ENCODE data around the gene GARNL3. TPM values are rescaled to one million over a fixed set of nuclear protein-coding genes. Genes with fewer than 3 reads are reported as not detected.

Gene GARNL3
- total RNA-seq, 2 experiments from 2014 or later, result 16.1 to 17.2 TPM

DNA sequence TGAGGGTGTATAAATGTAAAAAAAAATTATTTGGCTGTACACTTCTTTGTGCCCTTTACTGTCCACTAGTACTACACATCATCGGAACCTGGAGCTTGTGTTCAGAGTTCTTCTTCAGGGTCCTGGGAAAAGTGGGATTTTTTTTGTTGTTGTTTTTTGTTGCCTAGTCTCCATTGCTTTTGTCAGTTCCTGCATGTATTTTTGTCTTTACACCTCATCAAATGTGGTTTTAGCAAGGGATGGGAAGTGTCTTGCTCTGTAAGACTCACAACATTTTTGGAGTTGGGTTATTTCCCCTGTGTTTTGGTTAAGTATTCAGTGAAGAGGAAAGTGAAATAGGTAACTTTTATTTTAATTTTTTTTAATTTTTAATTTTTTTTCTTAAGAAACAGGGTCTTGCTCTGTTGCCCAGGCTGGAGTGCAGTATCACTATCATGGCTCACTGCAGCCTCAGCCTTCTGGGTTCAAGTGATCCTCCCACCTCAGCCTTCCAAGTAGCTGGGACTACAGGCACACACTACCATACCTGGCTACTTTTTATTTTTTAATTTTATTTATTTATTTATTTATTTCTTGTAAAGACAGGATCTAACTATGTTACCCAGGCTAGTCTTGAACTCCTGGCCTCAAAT is 40.7 kb downstream of the GARNL3 start:
- intact Hi-C loops (cut with micrococcal nuclease; ENCODE audit: unreplicated experiment), result no loop called here
- CTCF ChIA-PET (ENCODE audit: unreplicated experiment), result no interaction called here
- H4K20me1 ChIP-seq (ENCODE audit: insufficient read depth, low read length), result no peaks in the 10 kb centered on the region
- DNase-seq (ENCODE audit: low spot score), result no peak
- H3K4me2 ChIP-seq (ENCODE audit: low read length), result no peak overlapping the region
- no peak overlapping the region for H3K4me3 ChIP-seq (ENCODE audit: low read depth, low read length, poor library complexity, severe bottlenecking)
- H3K27ac ChIP-seq (ENCODE audit: low read depth, low read length, poor library complexity, severe bottlenecking), result no peak overlapping the region
- TF ChIP-seq EZH2phosphoT487 (IDR thresholded peaks at IDR 0.05; ENCODE audit: borderline replicate concordance, low read depth, low read length), result no peak
- TF ChIP-seq, protein P1, sequence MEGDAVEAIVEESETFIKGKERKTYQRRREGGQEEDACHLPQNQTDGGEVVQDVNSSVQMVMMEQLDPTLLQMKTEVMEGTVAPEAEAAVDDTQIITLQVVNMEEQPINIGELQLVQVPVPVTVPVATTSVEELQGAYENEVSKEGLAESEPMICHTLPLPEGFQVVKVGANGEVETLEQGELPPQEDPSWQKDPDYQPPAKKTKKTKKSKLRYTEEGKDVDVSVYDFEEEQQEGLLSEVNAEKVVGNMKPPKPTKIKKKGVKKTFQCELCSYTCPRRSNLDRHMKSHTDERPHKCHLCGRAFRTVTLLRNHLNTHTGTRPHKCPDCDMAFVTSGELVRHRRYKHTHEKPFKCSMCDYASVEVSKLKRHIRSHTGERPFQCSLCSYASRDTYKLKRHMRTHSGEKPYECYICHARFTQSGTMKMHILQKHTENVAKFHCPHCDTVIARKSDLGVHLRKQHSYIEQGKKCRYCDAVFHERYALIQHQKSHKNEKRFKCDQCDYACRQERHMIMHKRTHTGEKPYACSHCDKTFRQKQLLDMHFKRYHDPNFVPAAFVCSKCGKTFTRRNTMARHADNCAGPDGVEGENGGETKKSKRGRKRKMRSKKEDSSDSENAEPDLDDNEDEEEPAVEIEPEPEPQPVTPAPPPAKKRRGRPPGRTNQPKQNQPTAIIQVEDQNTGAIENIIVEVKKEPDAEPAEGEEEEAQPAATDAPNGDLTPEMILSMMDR (conservative IDR thresholded peaks at IDR 0.05; ENCODE audit: low read length), result no peak
- H2AFZ ChIP-seq (ENCODE audit: low read length), result no peak overlapping the region
- no peaks in the 10 kb centered on the region for H3K9me2 ChIP-seq (ENCODE audit: insufficient read depth, low read length)
- no peaks in the 10 kb centered on the region for H3K36me3 ChIP-seq (ENCODE audit: insufficient read depth, low read length)
- no peaks in the 10 kb centered on the region for H3K79me2 ChIP-seq (ENCODE audit: insufficient read depth, low read depth, low read length)
- no TSS peak for BruUV-seq (replicated peaks)
- POLR2A ChIA-PET, result interaction anchor here (0.5 to 1.1 kb wide), 2 partner anchors 14 to 17 kb away, joined by 3 to 6 read pairs; no protein-coding TSS in a partner anchor
- H3K4me1 ChIP-seq (ENCODE audit: insufficient read depth, low read length, poor library complexity, severe bottlenecking), result no peaks in the 10 kb centered on the region
- H3K9me3 ChIP-seq (ENCODE audit: low read length), result no peaks in the 10 kb centered on the region

DNA sequence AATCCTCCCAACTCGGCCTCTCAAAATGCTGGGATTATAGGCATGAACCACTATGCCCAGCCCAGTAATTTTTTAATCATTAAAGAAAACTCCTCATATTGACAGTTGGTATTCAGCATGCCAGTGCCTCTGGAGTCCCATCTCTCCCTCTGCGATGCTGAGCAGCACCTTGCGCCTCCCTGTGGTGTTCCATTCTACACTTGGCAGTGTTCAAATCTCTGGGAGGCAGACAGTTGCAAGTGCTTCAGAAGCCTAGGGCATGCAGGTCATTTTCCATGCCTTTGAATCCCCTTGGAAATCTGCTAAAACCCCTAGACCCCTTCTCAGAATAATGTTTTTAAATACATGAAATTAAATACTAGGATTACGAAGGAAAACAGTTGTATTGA is 41.3 kb downstream of the GARNL3 start:
- H3K27ac ChIP-seq (ENCODE audit: low read depth, low read length, poor library complexity, severe bottlenecking), result no peak overlapping the region
- no peak overlapping the region for H3K4me3 ChIP-seq (ENCODE audit: low read depth, low read length, poor library complexity, severe bottlenecking)
- H3K9me3 ChIP-seq (ENCODE audit: low read length), result no peaks in the 10 kb centered on the region
- H3K36me3 ChIP-seq (ENCODE audit: insufficient read depth, low read length), result no peaks in the 10 kb centered on the region
- TF ChIP-seq, protein P1 (conservative IDR thresholded peaks at IDR 0.05; ENCODE audit: low read length), result no peak
- no peak for TF ChIP-seq EZH2phosphoT487 (IDR thresholded peaks at IDR 0.05; ENCODE audit: borderline replicate concordance, low read depth, low read length)
- ChIA-PET CTCF (ENCODE audit: unreplicated experiment) (no interaction called here), POLR2A (no interaction called here)
- no peaks in the 10 kb centered on the region for H4K20me1 ChIP-seq (ENCODE audit: insufficient read depth, low read length)
- no TSS peak for BruUV-seq (replicated peaks)
- H2AFZ ChIP-seq (ENCODE audit: low read length), result no peak overlapping the region
- DNase-seq (ENCODE audit: low spot score), result no peak
- intact Hi-C loops (cut with micrococcal nuclease; ENCODE audit: unreplicated experiment), result no loop called here
- no peak overlapping the region for H3K4me2 ChIP-seq (ENCODE audit: low read length)
- no peaks in the 10 kb centered on the region for H3K9me2 ChIP-seq (ENCODE audit: insufficient read depth, low read length)
- no peaks in the 10 kb centered on the region for H3K4me1 ChIP-seq (ENCODE audit: insufficient read depth, low read length, poor library complexity, severe bottlenecking)
- H3K79me2 ChIP-seq (ENCODE audit: insufficient read depth, low read depth, low read length), result no peaks in the 10 kb centered on the region

DNA sequence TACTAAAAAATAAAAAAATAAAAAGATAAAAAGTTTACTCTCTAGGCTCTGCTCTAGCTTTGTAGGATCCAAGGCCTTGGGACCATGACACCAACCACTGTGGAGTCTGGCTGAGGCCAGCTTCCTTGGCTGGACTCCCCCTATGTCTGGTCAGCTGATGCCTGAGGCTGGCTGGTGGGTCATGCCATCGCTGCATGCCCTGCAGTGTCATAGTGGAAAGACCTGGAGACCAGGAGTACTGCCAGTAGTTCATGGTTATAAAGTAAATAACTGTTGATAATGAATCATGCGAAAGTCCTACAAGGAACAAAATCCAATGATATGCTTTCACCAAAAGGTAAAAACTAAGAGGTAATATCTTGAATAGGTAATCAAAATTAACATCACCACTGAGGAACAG is 43.2 kb downstream of the GARNL3 start:
- Histone ChIP-seq H3K27ac (ENCODE audit: low read depth, low read length, poor library complexity, severe bottlenecking) (no peak overlapping the region), H3K36me3 (ENCODE audit: insufficient read depth, low read length) (no peaks in the 10 kb centered on the region), H3K79me2 (ENCODE audit: insufficient read depth, low read depth, low read length) (no peaks in the 10 kb centered on the region), H3K4me3 (ENCODE audit: low read depth, low read length, poor library complexity, severe bottlenecking) (no peak overlapping the region), H3K4me1 (ENCODE audit: insufficient read depth, low read length, poor library complexity, severe bottlenecking) (no peaks in the 10 kb centered on the region), H3K4me2 (ENCODE audit: low read length) (no peak overlapping the region), H4K20me1 (ENCODE audit: insufficient read depth, low read length) (no peaks in the 10 kb centered on the region), H3K9me2 (ENCODE audit: insufficient read depth, low read length) (no peaks in the 10 kb centered on the region), H3K9me3 (ENCODE audit: low read length) (no peaks in the 10 kb centered on the region), H2AFZ (ENCODE audit: low read length) (no peak overlapping the region)
- no TSS peak for BruUV-seq (replicated peaks)
- POLR2A ChIA-PET, result no interaction called here
- intact Hi-C loops (cut with micrococcal nuclease; ENCODE audit: unreplicated experiment), result no loop called here
- CTCF ChIA-PET (ENCODE audit: unreplicated experiment), result no interaction called here
- no peak for DNase-seq (ENCODE audit: low spot score)
- TF ChIP-seq EZH2phosphoT487 (IDR thresholded peaks at IDR 0.05; ENCODE audit: borderline replicate concordance, low read depth, low read length), result no peak
- TF ChIP-seq, protein P1 (conservative IDR thresholded peaks at IDR 0.05; ENCODE audit: low read length), result no peak

All from OCI-LY7 (cell line).